K562 (cell line): ENCODE data around the gene ERFL. TPM values are rescaled to one million over a fixed set of nuclear protein-coding genes. Genes with fewer than 3 reads are reported as not detected.

Experiments used
- CBFB ChIP-seq: sonication (generic); formaldehyde crosslinking; IDR thresholded peaks from 2 replicates; pipeline ENCODE4 v1.4.0; 2020; ENCODE audit warnings: mild to moderate bottlenecking, missing genetic modification reagents
- HEY1 ChIP-seq: fragments of 250-450 bp; sonication (Bioruptor Pico); IDR thresholded peaks from 2 replicates; pipeline ENCODE4 v1.5.0; 2020; ENCODE audit warnings: mild to moderate bottlenecking, moderate library complexity, borderline replicate concordance
- MGA ChIP-seq: fragments of 450-650 bp; IDR thresholded peaks from 2 replicates; pipeline ENCODE4 v1.6.1; 2016; ENCODE audit warnings: mild to moderate bottlenecking, moderate library complexity
- TBL1XR1 ChIP-seq, 2 experiments: IDR thresholded peaks; 2 replicates each; pipeline ENCODE4 v1.6.1; 2012; ENCODE audit warnings: improper control_type of control experiment in 2 of 2, low read length in 2 of 2, mild to moderate bottlenecking in 1 of 2
- THAP12 ChIP-seq: fragments of 250-450 bp; sonication (Bioruptor Pico); IDR thresholded peaks from 2 replicates; pipeline ENCODE4 v1.9.0; 2021; ENCODE audit warnings: mild to moderate bottlenecking, inconsistent platforms
- U2AF2 ChIP-seq: fragments of 200-400 bp; formaldehyde crosslinking; optimal IDR thresholded peaks from 2 replicates; pipeline ENCODE3; 2017; ENCODE audit warnings: low read depth, mild to moderate bottlenecking, low read length
- ZNF23 ChIP-seq: fragments of 250-450 bp; sonication (Bioruptor Pico); IDR thresholded peaks from 2 replicates; pipeline ENCODE4 v1.4.0; 2020; ENCODE audit warnings: mild to moderate bottlenecking
- ZNF282 ChIP-seq: sonication (generic); formaldehyde crosslinking; IDR thresholded peaks from 2 replicates; pipeline ENCODE4 v1.8.1; 2023; ENCODE audit warnings: missing genetic modification reagents
- ZNF316 ChIP-seq: fragments of 450-650 bp; IDR thresholded peaks from 2 replicates; pipeline ENCODE4 v1.6.1; 2016
- ZNF384 ChIP-seq: IDR thresholded peaks from 2 replicates; pipeline ENCODE4 v1.6.1; 2012; ENCODE audit warnings: low read depth, low read length, improper control_type of control experiment
- polyA plus RNA-seq, 8 experiments: library from polyadenylated mRNA; depleted of rRNA in 4 of 8; stranded (reverse) in 5 of 8; unstranded in 3 of 8; fragments of >200 nt; fragmentation: Nextera tagmentation in 2 of 8; fragmentation: Illumina TruSeq in 1 of 8; extraction: Ambion mirVana in 2 of 8; extraction: Trizol in 1 of 8; gene quantifications; 2 replicates each; pipeline versions ENCODE4 v1.2.1 to v1.2.3, GENCODE V29; 2011 to 2014; ENCODE audit warnings: inconsistent platforms in 1 of 8, missing spikeins in 1 of 8
- total RNA-seq, 7 experiments: library from RNA; depleted of rRNA in 6 of 7; stranded (reverse); fragments of >200 nt in 6 of 7; fragmentation: Illumina TruSeq in 2 of 7; extraction: Trizol in 2 of 7; gene quantifications; 2 replicates each; pipeline versions ENCODE4 v1.2.1 to v1.2.3, GENCODE V29; 2011 to 2021; ENCODE audit warnings: low replicate concordance in 1 of 7

The ERFL gene
- total and polyA plus RNA-seq, 9 of the 15 experiments (the other 6 are each of a cell fraction or from before 2014, with no cell fraction given), result 0.07 to 0.75 (median 0.32) TPM; not detected in 4

- TF ChIP-seq MGA (0 out of 2 replicates have a peak, but pooled peaks have one; percentile 13), TBL1XR1 (IDR thresholded peaks at IDR 0.05; ENCODE audit: low read length in 2 of 2) (no peak), THAP12 (CRISPR knock-in tag) (no peak), ZNF316 (no peak), HEY1 (CRISPR knock-in tag) (no peak), CBFB (CRISPR knock-in tag) (0 out of 2 replicates have a peak, but pooled peaks have one; percentile 7), ZNF384 (no peak), ZNF23 (CRISPR knock-in tag) (no peak), U2AF2 (no peak), ZNF282 (no peak)
- TF ChIP-seq, all 486 proteins: peak for 3
Observed at GRCh38 chr19:41957161-41957837, 29.1 kb upstream of the ERFL start (continued).
